Calu3 (cell line): ENCODE data around the gene SLC1A7. TPM values are rescaled to one million over a fixed set of nuclear protein-coding genes. Genes with fewer than 3 reads are reported as not detected.

ENCODE experiments used
- BruUV-seq: library from RNA; stranded (reverse); fragments of 400-500 nt; replicated peaks from 2 replicates; lab custom pipeline; 2021; lab: Mats Ljungman, UMichigan
- CTCF ChIA-PET: fragments of 300-600 bp; sonication (Branson Sonifier 250); formaldehyde crosslinking; loops from one replicate; lab custom pipeline; 2022; ENCODE audit warnings: antibody characterized with exemption; lab: Charles Lee
- DNase-seq: peaks from one replicate; pipeline ENCODE4 v3.0.0; 2022
- H3K27ac Mint-ChIP-seq: one replicate; pipeline ENCODE4 v1.8.0; 2022; ENCODE audit warnings: mixed read lengths; ENCODE audit not compliant: unreplicated experiment
- H3K27me3 Mint-ChIP-seq: one replicate; pipeline ENCODE4 v1.8.0; 2022; ENCODE audit warnings: mixed read lengths; ENCODE audit not compliant: unreplicated experiment
- H3K36me3 Mint-ChIP-seq: one replicate; pipeline ENCODE4 v1.8.0; 2022; ENCODE audit warnings: mild to moderate bottlenecking, moderate library complexity, mixed read lengths; ENCODE audit not compliant: insufficient read depth, unreplicated experiment
- H3K4me1 Mint-ChIP-seq: one replicate; pipeline ENCODE4 v1.8.0; 2022; ENCODE audit warnings: mild to moderate bottlenecking, low read depth, mixed read lengths; ENCODE audit not compliant: unreplicated experiment
- H3K4me3 Mint-ChIP-seq: one replicate; pipeline ENCODE4 v1.8.0; 2022; ENCODE audit warnings: mild to moderate bottlenecking, low read depth, moderate library complexity, mixed read lengths; ENCODE audit not compliant: unreplicated experiment
- H3K9me3 Mint-ChIP-seq: one replicate; pipeline ENCODE4 v1.8.0; 2022; ENCODE audit warnings: low read depth, mixed read lengths; ENCODE audit not compliant: unreplicated experiment
- CTCF ChIP-seq: fragments of 200-600 bp; IDR thresholded peaks from one replicate; pipeline ENCODE4 v1.8.0; 2022; ENCODE audit warnings: antibody characterized with exemption; ENCODE audit not compliant: unreplicated experiment
- intact Hi-C: fragments of 100-400 bp; cut with micrococcal nuclease; formaldehyde crosslinking; loops from one replicate; pipeline ENCODE4 v1.10.0; 2022; ENCODE audit not compliant: unreplicated experiment
- total RNA-seq: library from RNA; stranded (reverse); gene quantifications from 2 replicates; pipeline ENCODE4 v1.2.3, GENCODE V29; 2022

SLC1A7 gene
- total RNA-seq, 1 experiment from 2014 or later = not detected

- Mint-ChIP-seq H3K4me3 (no peak overlapping the region), H3K36me3 (no peaks in the 10 kb centered on the region), H3K27me3 (peaks cover 12% of the 10 kb centered on the region), H3K4me1 (peaks cover 6% of the 10 kb centered on the region), H3K9me3 (no peaks in the 10 kb centered on the region), H3K27ac (no peak overlapping the region)
- intact Hi-C loops = no loop called here
- CTCF ChIA-PET = interaction anchor here (1.0 kb wide), 1 partner anchor 67 kb away, joined by 3 read pairs; no protein-coding TSS in a partner anchor
- no TSS peak for BruUV-seq
- no peak for TF ChIP-seq CTCF
- no peak for DNase-seq
Observed at GRCh38 chr1:53078333-53079101, 63.9 kb downstream of the SLC1A7 start.

GRCh38 chr1:53077599-53077965 lies 64.9 kb downstream of the SLC1A7 start:
- no peak overlapping the region for H3K4me3 Mint-ChIP-seq
- no peaks in the 10 kb centered on the region for H3K4me1 Mint-ChIP-seq
- H3K36me3 Mint-ChIP-seq = no peaks in the 10 kb centered on the region
- H3K27ac Mint-ChIP-seq = no peak overlapping the region
- CTCF ChIA-PET = no interaction called here
- intact Hi-C loops = no loop called here
- H3K27me3 Mint-ChIP-seq = peaks cover 3% of the 10 kb centered on the region
- TF ChIP-seq CTCF = no peak
- H3K9me3 Mint-ChIP-seq = no peaks in the 10 kb centered on the region
- BruUV-seq = no TSS peak
- no peak for DNase-seq

- Mint-ChIP-seq H3K36me3 (no peaks in the 10 kb centered on the region), H3K9me3 (no peaks in the 10 kb centered on the region), H3K27me3 (no peaks in the 10 kb centered on the region), H3K4me1 (no peaks in the 10 kb centered on the region), H3K4me3 (no peak overlapping the region), H3K27ac (no peak overlapping the region)
- intact Hi-C loops = no loop called here
- no peak for DNase-seq
- CTCF ChIA-PET = interaction anchor here (1.6 kb wide), 1 partner anchor 23 kb away, joined by 3 read pairs; no protein-coding TSS in a partner anchor
- no peak for TF ChIP-seq CTCF
- no TSS peak for BruUV-seq
Observed at GRCh38 chr1:53076721-53077598, 65.5 kb downstream of the SLC1A7 start.

GRCh38 chr1:53076165-53076564 lies 66.3 kb downstream of the SLC1A7 start:
- no peak for DNase-seq
- H3K27ac Mint-ChIP-seq = no peak overlapping the region
- intact Hi-C loops = no loop called here
- H3K36me3 Mint-ChIP-seq = no peaks in the 10 kb centered on the region
- H3K9me3 Mint-ChIP-seq = no peaks in the 10 kb centered on the region
- CTCF ChIA-PET = interaction anchor here (1.6 kb wide), 1 partner anchor 22 kb away, joined by 3 read pairs; no protein-coding TSS in a partner anchor
- no peaks in the 10 kb centered on the region for H3K27me3 Mint-ChIP-seq
- H3K4me3 Mint-ChIP-seq = no peak overlapping the region
- no peak for TF ChIP-seq CTCF
- BruUV-seq = no TSS peak
- no peaks in the 10 kb centered on the region for H3K4me1 Mint-ChIP-seq
